HFFc6 (cell line): ENCODE measurements around the gene SSRP1. TPM values are rescaled to one million over a fixed set of nuclear protein-coding genes. Genes with fewer than 3 reads are reported as not detected.

Source experiments
- DNase-seq: peaks from one replicate; pipeline ENCODE4 v3.0.0-alpha.2; 2018
- H3K27ac Mint-ChIP-seq: 2 replicates; pipeline ENCODE4 v1.8.0; 2020; ENCODE audit warnings: mild to moderate bottlenecking, mixed read lengths
- H3K27me3 Mint-ChIP-seq: 2 replicates; pipeline ENCODE4 v1.8.0; 2021; ENCODE audit warnings: mild to moderate bottlenecking, moderate library complexity, mixed read lengths; ENCODE audit not compliant: insufficient read depth
- H3K36me3 Mint-ChIP-seq: 2 replicates; pipeline ENCODE4 v1.8.0; 2021; ENCODE audit warnings: low read depth, mixed read lengths
- H3K4me1 Mint-ChIP-seq: 2 replicates; pipeline ENCODE4 v1.8.0; 2020; ENCODE audit warnings: low read depth, mixed read lengths
- H3K4me3 Mint-ChIP-seq: 2 replicates; pipeline ENCODE4 v1.8.0; 2020; ENCODE audit warnings: mild to moderate bottlenecking, moderate library complexity, mixed read lengths
- H3K9me3 Mint-ChIP-seq: 2 replicates; pipeline ENCODE4 v1.8.0; 2020; ENCODE audit warnings: mild to moderate bottlenecking, mixed read lengths
- CTCF ChIP-seq: fragments of 200-600 bp; sonication (generic); IDR thresholded peaks from 2 replicates; pipeline ENCODE4 v1.5.0; 2021; ENCODE audit warnings: antibody characterized with exemption, mild to moderate bottlenecking
- total RNA-seq, 6 experiments: library from RNA; stranded (reverse); fragmentation: NEBNext Ultra II Directional; extraction: Animal tissue kit (Norgen Biotek cat#: 25700); gene quantifications; 2 replicates in 1 of 6; 3 replicates in 5 of 6; pipeline ENCODE4 v1.2.3, GENCODE V29; 2021

Gene SSRP1
- total RNA-seq, 6 experiments from 2014 or later: 84.0 to 141 (median 133) TPM

- Mint-ChIP-seq H3K4me1 (no peaks in the 10 kb centered on the region), H3K9me3 (no peaks in the 10 kb centered on the region), H3K27me3 (peaks cover 13% of the 10 kb centered on the region), H3K4me3 (no peak overlapping the region), H3K27ac (no peak overlapping the region), H3K36me3 (no peaks in the 10 kb centered on the region)
- DNase-seq: no peak
- no peak for TF ChIP-seq CTCF
Measured at GRCh38 chr11:57376095-57377090, 40.7 kb upstream of the SSRP1 start.

- DNase-seq: no peak
- H3K36me3 Mint-ChIP-seq: no peaks in the 10 kb centered on the region
- no peak overlapping the region for H3K27ac Mint-ChIP-seq
- H3K9me3 Mint-ChIP-seq: no peaks in the 10 kb centered on the region
- peaks cover 12% of the 10 kb centered on the region for H3K27me3 Mint-ChIP-seq
- H3K4me3 Mint-ChIP-seq: no peak overlapping the region
- TF ChIP-seq CTCF: no peak
- peaks cover 7% of the 10 kb centered on the region for H3K4me1 Mint-ChIP-seq
Measured at GRCh38 chr11:57375490-57375889, 39.8 kb upstream of the SSRP1 start.

- no peak overlapping the region for H3K4me3 Mint-ChIP-seq
- H3K4me1 Mint-ChIP-seq: peaks cover 13% of the 10 kb centered on the region
- no peak for DNase-seq
- no peaks in the 10 kb centered on the region for H3K9me3 Mint-ChIP-seq
- no peaks in the 10 kb centered on the region for H3K36me3 Mint-ChIP-seq
- peaks cover 6% of the 10 kb centered on the region for H3K27me3 Mint-ChIP-seq
- H3K27ac Mint-ChIP-seq: no peak overlapping the region
- no peak for TF ChIP-seq CTCF
Measured at GRCh38 chr11:57374966-57375365, 39.3 kb upstream of the SSRP1 start.

- Mint-ChIP-seq H3K27ac (no peak overlapping the region), H3K4me1 (peaks cover 18% of the 10 kb centered on the region), H3K4me3 (no peak overlapping the region), H3K9me3 (no peaks in the 10 kb centered on the region), H3K36me3 (no peaks in the 10 kb centered on the region), H3K27me3 (no peaks in the 10 kb centered on the region; the same call in 1 of the 2 replicates)
- TF ChIP-seq CTCF: no peak
- no peak for DNase-seq
Measured at GRCh38 chr11:57373146-57373545, 37.5 kb upstream of the SSRP1 start.

- Mint-ChIP-seq H3K27ac (no peak overlapping the region; the same call in 1 of the 2 replicates), H3K4me1 (peaks cover 18% of the 10 kb centered on the region), H3K4me3 (no peak overlapping the region), H3K36me3 (no peaks in the 10 kb centered on the region), H3K27me3 (peaks cover 1% of the 10 kb centered on the region), H3K9me3 (no peaks in the 10 kb centered on the region)
- no peak for DNase-seq
- TF ChIP-seq CTCF: no peak
Measured at GRCh38 chr11:57370941-57371340, 35.2 kb upstream of the SSRP1 start.
